ENCODE measurements around the gene WDR44.

DNA sequence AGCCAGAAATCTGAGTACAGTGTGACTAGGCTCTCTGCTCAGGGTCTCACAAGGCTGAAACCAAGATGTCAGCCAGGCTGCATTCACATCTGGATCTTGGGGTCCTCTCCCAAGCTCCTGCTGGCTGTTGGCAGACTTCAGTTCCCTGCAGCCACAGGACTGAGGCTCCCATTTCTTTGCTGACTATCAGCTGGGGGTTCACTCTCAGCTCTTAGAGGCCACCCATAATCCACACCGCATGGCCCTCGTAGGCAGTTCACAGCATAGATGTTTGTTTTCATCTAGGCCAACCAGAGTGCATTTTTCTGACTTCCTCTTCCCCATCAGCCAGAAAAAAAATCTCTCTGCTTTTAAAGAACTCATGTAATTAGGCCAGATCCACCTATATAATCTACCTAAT, 8.2 kb upstream of the WDR44 start:
- TF ChIP-seq, protein P1, sequence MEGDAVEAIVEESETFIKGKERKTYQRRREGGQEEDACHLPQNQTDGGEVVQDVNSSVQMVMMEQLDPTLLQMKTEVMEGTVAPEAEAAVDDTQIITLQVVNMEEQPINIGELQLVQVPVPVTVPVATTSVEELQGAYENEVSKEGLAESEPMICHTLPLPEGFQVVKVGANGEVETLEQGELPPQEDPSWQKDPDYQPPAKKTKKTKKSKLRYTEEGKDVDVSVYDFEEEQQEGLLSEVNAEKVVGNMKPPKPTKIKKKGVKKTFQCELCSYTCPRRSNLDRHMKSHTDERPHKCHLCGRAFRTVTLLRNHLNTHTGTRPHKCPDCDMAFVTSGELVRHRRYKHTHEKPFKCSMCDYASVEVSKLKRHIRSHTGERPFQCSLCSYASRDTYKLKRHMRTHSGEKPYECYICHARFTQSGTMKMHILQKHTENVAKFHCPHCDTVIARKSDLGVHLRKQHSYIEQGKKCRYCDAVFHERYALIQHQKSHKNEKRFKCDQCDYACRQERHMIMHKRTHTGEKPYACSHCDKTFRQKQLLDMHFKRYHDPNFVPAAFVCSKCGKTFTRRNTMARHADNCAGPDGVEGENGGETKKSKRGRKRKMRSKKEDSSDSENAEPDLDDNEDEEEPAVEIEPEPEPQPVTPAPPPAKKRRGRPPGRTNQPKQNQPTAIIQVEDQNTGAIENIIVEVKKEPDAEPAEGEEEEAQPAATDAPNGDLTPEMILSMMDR (IDR thresholded peaks at IDR 0.05 in 4 of 5, conservative IDR thresholded peaks at IDR 0.05 in 1 of 5) = no peak
- TF ChIP-seq POLR2A (IDR thresholded peaks at IDR 0.05) = no peak
